Kidney (tissue), 14 donors: ENCODE results near the gene THRB. TPM values are rescaled to one million over a fixed set of nuclear protein-coding genes. Genes with fewer than 3 reads are reported as not detected.

Source experiments
- DNase-seq, 5 donors: peaks; one replicate each; pipeline ENCODE4 v3.0.0-alpha.2; 2013 to 2020
- FAIRE-seq: peaks from 2 replicates; lab custom pipeline; 2012; peaks lifted over from hg19 to GRCh38; lab: Jason Lieb, UNC
- H3K27ac ChIP-seq, 2 donors: one replicate each; pipeline ENCODE4 v1.7.0; 2013; ENCODE audit warnings: low read depth in 2 of 2, low read length in 2 of 2, inconsistent platforms in 1 of 2
- H3K27me3 ChIP-seq: one replicate; pipeline ENCODE4 v1.7.1; 2013; ENCODE audit warnings: low read length, inconsistent platforms; ENCODE audit not compliant: control insufficient read depth, insufficient read depth
- H3K36me3 ChIP-seq, 3 donors: one replicate each; pipeline versions ENCODE4 v1.7.0 to v1.7.1; 2013; ENCODE audit warnings: low read length in 3 of 3, control low read depth in 1 of 3, inconsistent platforms in 1 of 3; ENCODE audit not compliant: insufficient read depth in 3 of 3, control insufficient read depth in 2 of 3
- H3K4me1 ChIP-seq, 3 donors: one replicate each; pipeline versions ENCODE4 v1.7.0 to v1.7.1; 2013; ENCODE audit warnings: low read length in 3 of 3, inconsistent platforms in 1 of 3, low read depth in 1 of 3; ENCODE audit not compliant: control insufficient read depth in 2 of 3, insufficient read depth in 2 of 3
- H3K4me3 ChIP-seq, 3 donors: one replicate each; pipeline versions ENCODE4 v1.7.0 to v1.8.1; 2013; ENCODE audit warnings: low read length in 3 of 3, control low read depth in 1 of 3, inconsistent platforms in 1 of 3
- H3K9ac ChIP-seq, 3 donors: one replicate each; pipeline versions ENCODE4 v1.7.0 to v1.7.1; 2013; ENCODE audit warnings: low read length in 3 of 3, control low read depth in 1 of 3, inconsistent platforms in 1 of 3
- H3K9me3 ChIP-seq, 3 donors: one replicate each; pipeline versions ENCODE4 v1.7.0 to v1.7.1; 2013; ENCODE audit warnings: low read length in 3 of 3, control low read depth in 1 of 3, inconsistent platforms in 1 of 3; ENCODE audit not compliant: control insufficient read depth in 2 of 3, insufficient read depth in 1 of 3
- intact Hi-C: fragments of 100-400 bp; cut with DNase I; formaldehyde crosslinking; loops from one replicate; pipeline ENCODE4 v1.11.1; 2022
- polyA plus RNA-seq: library from polyadenylated mRNA; stranded (reverse); fragments of 350-450 nt; fragmentation: Illumina TruSeq; extraction: RNeasy Lipid Tissue Mini Kit (QIAGEN cat#74804); gene quantifications from one replicate; pipeline ENCODE4 v1.2.3, GENCODE V29; 2014; ENCODE audit warnings: low read depth, low replicate concordance; ENCODE audit not compliant: insufficient read depth
- total RNA-seq: library from RNA; stranded (reverse); fragmentation: NEBNext Ultra II Directional; extraction: Animal tissue kit (Norgen Biotek cat#: 25700); gene quantifications from one replicate; pipeline ENCODE4 v1.2.1, GENCODE V29; 2021
- TF ChIP-seq, protein P1 (sequence below): IDR thresholded peaks from 3 replicates; pipeline ENCODE4 v1.5.1; 2012; ENCODE audit warnings: mild to moderate bottlenecking, moderate library complexity, borderline replicate concordance; ENCODE audit not compliant: insufficient read depth; ENCODE audit errors: extremely low read depth
- donor health status: control.
- donor health status: control.
- donor health status: control.
- donor health status: control.
- donor health status: control.
- donor health status: DM: yes; HTN: yes; CAD: no.
- donor health status: Normal renal cell carcinoma (clear cell type).

The THRB gene
- total and polyA plus RNA-seq, 2 donors from 2014 or later, result 4.5 to 17.2 TPM

- DNase-seq (no peak), FAIRE-seq (no peak)
- TF ChIP-seq, protein P1, sequence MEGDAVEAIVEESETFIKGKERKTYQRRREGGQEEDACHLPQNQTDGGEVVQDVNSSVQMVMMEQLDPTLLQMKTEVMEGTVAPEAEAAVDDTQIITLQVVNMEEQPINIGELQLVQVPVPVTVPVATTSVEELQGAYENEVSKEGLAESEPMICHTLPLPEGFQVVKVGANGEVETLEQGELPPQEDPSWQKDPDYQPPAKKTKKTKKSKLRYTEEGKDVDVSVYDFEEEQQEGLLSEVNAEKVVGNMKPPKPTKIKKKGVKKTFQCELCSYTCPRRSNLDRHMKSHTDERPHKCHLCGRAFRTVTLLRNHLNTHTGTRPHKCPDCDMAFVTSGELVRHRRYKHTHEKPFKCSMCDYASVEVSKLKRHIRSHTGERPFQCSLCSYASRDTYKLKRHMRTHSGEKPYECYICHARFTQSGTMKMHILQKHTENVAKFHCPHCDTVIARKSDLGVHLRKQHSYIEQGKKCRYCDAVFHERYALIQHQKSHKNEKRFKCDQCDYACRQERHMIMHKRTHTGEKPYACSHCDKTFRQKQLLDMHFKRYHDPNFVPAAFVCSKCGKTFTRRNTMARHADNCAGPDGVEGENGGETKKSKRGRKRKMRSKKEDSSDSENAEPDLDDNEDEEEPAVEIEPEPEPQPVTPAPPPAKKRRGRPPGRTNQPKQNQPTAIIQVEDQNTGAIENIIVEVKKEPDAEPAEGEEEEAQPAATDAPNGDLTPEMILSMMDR, result no peak
- intact Hi-C loops, result no loop called here
- no peak overlapping the region for H3K9ac ChIP-seq
- no peaks in the 10 kb centered on the region for H3K4me1 ChIP-seq
- no peaks in the 10 kb centered on the region for H3K27me3 ChIP-seq
- no peak overlapping the region for H3K27ac ChIP-seq
- H3K4me3 ChIP-seq, result no peak overlapping the region
- no peaks in the 10 kb centered on the region for H3K36me3 ChIP-seq
- no peaks in the 10 kb centered on the region for H3K9me3 ChIP-seq
These were observed 407.8 kb downstream of the THRB start for GRCh38 chr3:24086617-24087404.

- Histone ChIP-seq H3K4me1 (no peaks in the 10 kb centered on the region), H3K36me3 (no peaks in the 10 kb centered on the region), H3K9ac (no peak overlapping the region), H3K27ac (no peak overlapping the region), H3K9me3 (no peaks in the 10 kb centered on the region), H3K4me3 (no peak overlapping the region), H3K27me3 (no peaks in the 10 kb centered on the region)
- TF ChIP-seq, protein P1, result no peak
- intact Hi-C loops, result no loop called here
- FAIRE-seq (no peak), DNase-seq (no peak)
These were observed 408.4 kb downstream of the THRB start for GRCh38 chr3:24086206-24086605.

DNA sequence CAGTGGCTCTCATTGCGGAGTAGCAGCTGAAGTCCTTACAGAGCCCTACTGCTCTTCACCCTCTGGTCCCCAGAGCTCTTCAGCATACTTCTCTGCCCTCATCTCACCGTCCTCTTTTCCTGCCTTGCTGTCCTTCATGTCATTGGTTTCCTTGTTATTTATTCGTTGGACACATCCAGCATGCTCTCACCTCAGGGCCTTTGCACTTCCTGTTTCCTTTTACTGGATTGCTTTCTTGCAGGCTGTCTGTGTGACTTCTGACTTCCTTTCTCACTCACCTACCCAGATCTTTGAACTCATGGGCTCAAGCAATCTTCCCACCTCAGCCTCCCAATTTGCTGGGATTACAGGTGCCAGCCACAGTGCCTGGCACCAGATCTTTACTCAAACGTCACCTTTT is 422.5 kb downstream of the THRB start:
- DNase-seq (no peak), FAIRE-seq (no peak)
- no peak overlapping the region for H3K4me3 ChIP-seq
- H3K36me3 ChIP-seq, result no peaks in the 10 kb centered on the region
- no peak overlapping the region for H3K27ac ChIP-seq
- no peak overlapping the region for H3K9ac ChIP-seq
- H3K4me1 ChIP-seq, result no peaks in the 10 kb centered on the region
- TF ChIP-seq, protein P1, result no peak
- no peaks in the 10 kb centered on the region for H3K9me3 ChIP-seq
- intact Hi-C loops, result no loop called here
- H3K27me3 ChIP-seq, result no peaks in the 10 kb centered on the region
